ENCODE results near the gene FOXI1. TPM values are rescaled to one million over a fixed set of nuclear protein-coding genes. Genes with fewer than 3 reads are reported as not detected.

Gene FOXI1
- total and polyA plus RNA-seq, 2 experiments from 2014 or later = not detected

- Histone ChIP-seq H3K36me3 (ENCODE audit: low read depth) (no peaks in the 10 kb centered on the region), H3K9me2 (ENCODE audit: insufficient read depth) (no peaks in the 10 kb centered on the region), H3K9me3 (ENCODE audit: low read depth) (no peaks in the 10 kb centered on the region), H3K4me1 (ENCODE audit: insufficient read depth) (no peaks in the 10 kb centered on the region), H4K20me1 (ENCODE audit: insufficient read depth) (no peaks in the 10 kb centered on the region), H3K9ac (no peak overlapping the region), H3K79me2 (ENCODE audit: insufficient read depth) (no peaks in the 10 kb centered on the region), H3K27ac (no peak overlapping the region), H2AFZ (no peak overlapping the region), H3F3A (ENCODE audit: insufficient read depth) (no peaks in the 10 kb centered on the region), H3K4me3 (no peak overlapping the region), H3K27me3 (replicated peaks; ENCODE audit: insufficient read depth) (peaks cover 22% of the 10 kb centered on the region), H3K4me2 (ENCODE audit: unreplicated experiment) (no peak overlapping the region)
- TF ChIP-seq EZH2phosphoT487 (IDR thresholded peaks at IDR 0.05; ENCODE audit: insufficient read depth, low read depth) = no peak
- TF ChIP-seq EZH2 (IDR thresholded peaks at IDR 0.05; ENCODE audit: insufficient read depth, poor library complexity, severe bottlenecking) = no peak
- 75 to 79% methylated on average over 2 of the region's 2 CpGs for WGBS, 2 experiments (ENCODE audit: low coverage in 1 of 2, low lambda C conversion rate in 2 of 2, missing lambda C conversion rate in 2 of 2)
- DNase-seq = no peak
- in situ Hi-C loops (cut with MboI) = no loop called here
These were observed 38.0 kb downstream of the FOXI1 start for GRCh38 chr5:170143710-170144109.

GRCh38 chr5:170144286-170145023 is 38.8 kb downstream of the FOXI1 start:
- WGBS, 2 experiments (ENCODE audit: low coverage in 1 of 2, low lambda C conversion rate in 2 of 2, missing lambda C conversion rate in 2 of 2) = 75 to 78% methylated on average over 11 of the region's 11 CpGs
- no peaks in the 10 kb centered on the region for H3K4me1 ChIP-seq (ENCODE audit: insufficient read depth)
- TF ChIP-seq EZH2phosphoT487 (IDR thresholded peaks at IDR 0.05; ENCODE audit: insufficient read depth, low read depth) (no peak), EZH2 (IDR thresholded peaks at IDR 0.05; ENCODE audit: insufficient read depth, poor library complexity, severe bottlenecking) (no peak)
- H4K20me1 ChIP-seq (ENCODE audit: insufficient read depth) = no peaks in the 10 kb centered on the region
- H3K27ac ChIP-seq = no peak overlapping the region
- no peak overlapping the region for H3K4me2 ChIP-seq (ENCODE audit: unreplicated experiment)
- no peaks in the 10 kb centered on the region for H3K36me3 ChIP-seq (ENCODE audit: low read depth)
- H3K9me2 ChIP-seq (ENCODE audit: insufficient read depth) = no peaks in the 10 kb centered on the region
- no peak overlapping the region for H3K9ac ChIP-seq
- no peaks in the 10 kb centered on the region for H3K9me3 ChIP-seq (ENCODE audit: low read depth)
- H3K27me3 ChIP-seq (replicated peaks; ENCODE audit: insufficient read depth) = peaks cover 22% of the 10 kb centered on the region
- in situ Hi-C loops (cut with MboI) = no loop called here
- no peak overlapping the region for H2AFZ ChIP-seq
- DNase-seq = no peak
- H3K4me3 ChIP-seq = no peak overlapping the region
- no peaks in the 10 kb centered on the region for H3K79me2 ChIP-seq (ENCODE audit: insufficient read depth)
- H3F3A ChIP-seq (ENCODE audit: insufficient read depth) = no peaks in the 10 kb centered on the region

GRCh38 chr5:170145462-170145861 is 39.8 kb downstream of the FOXI1 start:
- Histone ChIP-seq H3K36me3 (ENCODE audit: low read depth) (no peaks in the 10 kb centered on the region), H3K4me1 (ENCODE audit: insufficient read depth) (no peaks in the 10 kb centered on the region), H3K27me3 (replicated peaks; ENCODE audit: insufficient read depth) (peaks cover 22% of the 10 kb centered on the region), H2AFZ (no peak overlapping the region), H3K27ac (no peak overlapping the region), H3K9me3 (ENCODE audit: low read depth) (no peaks in the 10 kb centered on the region), H4K20me1 (ENCODE audit: insufficient read depth) (no peaks in the 10 kb centered on the region), H3K4me3 (no peak overlapping the region), H3K79me2 (ENCODE audit: insufficient read depth) (no peaks in the 10 kb centered on the region), H3K4me2 (ENCODE audit: unreplicated experiment) (no peak overlapping the region), H3K9me2 (ENCODE audit: insufficient read depth) (no peaks in the 10 kb centered on the region), H3K9ac (no peak overlapping the region), H3F3A (ENCODE audit: insufficient read depth) (no peaks in the 10 kb centered on the region)
- no peak for DNase-seq
- in situ Hi-C loops (cut with MboI) = no loop called here
- whole genome bisulfite sequencing, 2 experiments (ENCODE audit: low coverage in 1 of 2, low lambda C conversion rate in 2 of 2, missing lambda C conversion rate in 2 of 2) = 38 to 53% methylated on average over 4 of the region's 4 CpGs
- TF ChIP-seq EZH2 (IDR thresholded peaks at IDR 0.05; ENCODE audit: insufficient read depth, poor library complexity, severe bottlenecking) = no peak
- TF ChIP-seq EZH2phosphoT487 (IDR thresholded peaks at IDR 0.05; ENCODE audit: insufficient read depth, low read depth) = no peak

GRCh38 chr5:170147051-170147752 is 41.5 kb downstream of the FOXI1 start:
- in situ Hi-C loops (cut with MboI) = no loop called here
- H3K36me3 ChIP-seq (ENCODE audit: low read depth) = no peaks in the 10 kb centered on the region
- WGBS, 2 experiments (ENCODE audit: low coverage in 1 of 2, low lambda C conversion rate in 2 of 2, missing lambda C conversion rate in 2 of 2) = 68 to 77% methylated on average over 12 of the region's 12 CpGs

More at GRCh38 chr5:170147051-170147752, 41.5 kb downstream of the FOXI1 start:
- no peak for DNase-seq
- TF ChIP-seq EZH2 (IDR thresholded peaks at IDR 0.05; ENCODE audit: insufficient read depth, poor library complexity, severe bottlenecking) (no peak), EZH2phosphoT487 (IDR thresholded peaks at IDR 0.05; ENCODE audit: insufficient read depth, low read depth) (no peak)
- Histone ChIP-seq H2AFZ (no peak overlapping the region), H3K27me3 (replicated peaks; ENCODE audit: insufficient read depth) (peaks cover 22% of the 10 kb centered on the region), H3K9ac (no peak overlapping the region), H3K9me3 (ENCODE audit: low read depth) (no peaks in the 10 kb centered on the region), H3K27ac (no peak overlapping the region), H3F3A (ENCODE audit: insufficient read depth) (0 out of 2 replicates have a peak, but pooled peaks cover 4% of the 10 kb centered on the region), H3K9me2 (ENCODE audit: insufficient read depth) (no peaks in the 10 kb centered on the region), H3K79me2 (ENCODE audit: insufficient read depth) (no peaks in the 10 kb centered on the region), H3K4me2 (ENCODE audit: unreplicated experiment) (no peak overlapping the region), H3K4me1 (ENCODE audit: insufficient read depth) (peaks cover 6% of the 10 kb centered on the region), H3K4me3 (no peak overlapping the region), H4K20me1 (ENCODE audit: insufficient read depth) (no peaks in the 10 kb centered on the region)
